ENCODE data around the gene PRKCD.

PRKCD gene

DNA sequence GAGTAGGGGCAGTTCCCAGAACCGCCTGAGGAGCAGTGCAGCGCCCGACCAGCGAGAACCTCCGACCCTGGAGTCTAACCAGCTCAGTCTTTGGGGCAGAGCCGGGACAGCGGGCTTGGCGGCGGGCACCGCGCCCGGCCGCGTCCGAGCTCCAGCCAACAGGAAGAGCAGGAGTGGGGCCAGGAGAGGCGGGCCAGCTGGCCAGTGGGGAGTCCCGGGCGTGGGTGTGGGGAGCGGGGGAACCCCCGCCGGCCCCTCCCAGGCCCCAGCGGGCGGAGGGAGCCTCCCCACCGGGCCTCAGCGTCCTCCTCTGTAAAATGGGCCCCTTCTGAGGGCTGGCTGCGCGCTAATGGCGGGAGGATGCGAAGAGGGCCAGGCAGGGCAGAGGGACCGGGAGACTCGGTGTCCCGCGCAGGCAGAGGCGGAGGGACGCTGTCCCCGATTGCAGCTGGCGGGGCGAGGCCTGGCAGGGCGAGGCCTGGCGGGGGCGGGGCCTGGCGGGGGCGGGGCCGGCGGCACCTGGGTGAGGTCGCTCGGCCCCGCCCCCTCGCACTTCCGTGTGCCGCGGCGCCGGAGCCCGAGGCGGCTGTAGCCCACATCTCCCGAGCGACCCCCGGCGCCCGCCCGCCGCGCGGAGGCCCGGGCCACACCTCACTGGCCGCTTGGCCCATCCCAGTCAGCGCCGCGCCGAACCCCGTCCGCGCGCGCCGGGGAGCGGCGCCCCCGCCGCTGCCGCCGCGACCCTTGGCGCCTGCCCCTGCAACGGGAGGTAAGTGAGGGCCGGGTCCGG is at the start of gene PRKCD:
Gene PRKCD, plus strand, starts transcription at position 550 of the 790 bp plus-strand sequence. CDS start 17,214 bp downstream, outside the sequence.
- peak within 1 kb of the TSS; percentile 90 for H3K27ac ChIP-seq (ENCODE audit: low read depth, low read length)
- peaks cover 0 to 12% (median 3%) of the 10 kb centered on the region in 5 donors for H3K36me3 ChIP-seq (ENCODE audit: control insufficient read depth in 5 of 5, insufficient read depth in 5 of 5, low read length in 5 of 5)
- H3K4me1 ChIP-seq (ENCODE audit: control insufficient read depth in 5 of 5, insufficient read depth in 5 of 5, low read length in 5 of 5): peaks cover 22 to 83% (median 74%) of the 10 kb centered on the region in 5 donors
- no peaks in the 10 kb centered on the region for H3K9me3 ChIP-seq (ENCODE audit: control insufficient read depth in 5 of 5, low read length in 5 of 5)
- peak within 1 kb of the TSS; percentile 73 to 98 (median 93) for H3K9ac ChIP-seq (ENCODE audit: low read length in 5 of 5)
- H3K4me3 ChIP-seq (ENCODE audit: low read depth in 1 of 5, low read length in 5 of 5): peak within 1 kb of the TSS; percentile 74 to 95 (median 86)
- H3K27me3 ChIP-seq (ENCODE audit: control insufficient read depth in 5 of 5, insufficient read depth in 4 of 5, low read length in 5 of 5): no peaks in the 10 kb centered on the region

- Histone ChIP-seq H3K9me3 (ENCODE audit: control insufficient read depth in 5 of 5, low read length in 5 of 5) (no peaks in the 10 kb centered on the region), H3K4me3 (ENCODE audit: low read depth in 1 of 5, low read length in 5 of 5) (no peak overlapping the region), H3K27me3 (ENCODE audit: control insufficient read depth in 5 of 5, insufficient read depth in 4 of 5, low read length in 5 of 5) (no peaks in the 10 kb centered on the region), H3K36me3 (ENCODE audit: control insufficient read depth in 5 of 5, insufficient read depth in 5 of 5, low read length in 5 of 5) (peaks cover under 1 to 34% (median 21%) of the 10 kb centered on the region in 5 donors), H3K4me1 (ENCODE audit: control insufficient read depth in 5 of 5, insufficient read depth in 5 of 5, low read length in 5 of 5) (peaks cover 0 to 18% (median 12%) of the 10 kb centered on the region in 5 donors), H3K9ac (ENCODE audit: low read length in 5 of 5) (no peak overlapping the region), H3K27ac (ENCODE audit: low read depth, low read length) (no peak overlapping the region)
Measured at GRCh38 chr3:53111822-53112221, 49.2 kb upstream of the PRKCD start.

GRCh38 chr3:53113293-53114010 is 47.6 kb upstream of the PRKCD start:
- Histone ChIP-seq H3K4me3 (ENCODE audit: low read depth in 1 of 5, low read length in 5 of 5) (no peak overlapping the region), H3K27me3 (ENCODE audit: control insufficient read depth in 5 of 5, insufficient read depth in 4 of 5, low read length in 5 of 5) (no peaks in the 10 kb centered on the region), H3K4me1 (ENCODE audit: control insufficient read depth in 5 of 5, insufficient read depth in 5 of 5, low read length in 5 of 5) (peaks cover 0 to 18% (median 12%) of the 10 kb centered on the region in 5 donors), H3K9me3 (ENCODE audit: control insufficient read depth in 5 of 5, low read length in 5 of 5) (no peaks in the 10 kb centered on the region), H3K36me3 (ENCODE audit: control insufficient read depth in 5 of 5, insufficient read depth in 5 of 5, low read length in 5 of 5) (peaks cover 3 to 45% (median 30%) of the 10 kb centered on the region in 5 donors), H3K9ac (ENCODE audit: low read length in 5 of 5) (peak overlapping the region in 2 of 5 donors; percentile 20 to 48), H3K27ac (ENCODE audit: low read depth, low read length) (peak overlapping the region; percentile 23)

DNA sequence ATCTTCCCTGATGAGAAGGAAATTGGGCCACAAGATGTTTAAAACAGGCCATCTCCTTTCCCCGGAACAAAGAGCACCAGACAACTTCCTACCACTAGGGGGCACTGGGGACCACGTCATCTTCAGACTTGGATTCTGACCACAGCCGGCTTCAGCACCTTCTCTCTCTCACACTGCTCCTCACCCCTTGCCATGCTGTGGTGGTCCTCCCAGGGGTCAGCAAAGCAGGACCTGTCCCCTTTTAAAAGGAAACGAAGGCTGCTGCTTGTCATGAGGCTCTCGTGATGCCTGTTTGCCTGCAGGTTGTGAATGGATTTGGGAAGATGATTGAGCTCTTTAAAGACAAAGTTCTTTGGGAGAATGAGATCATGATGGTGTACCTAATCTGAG is 47.0 kb upstream of the PRKCD start:
- peaks cover 3 to 45% (median 33%) of the 10 kb centered on the region in 5 donors for H3K36me3 ChIP-seq (ENCODE audit: control insufficient read depth in 5 of 5, insufficient read depth in 5 of 5, low read length in 5 of 5)
- peak overlapping the region in 1 of 5 donors; percentile 48 for H3K9ac ChIP-seq (ENCODE audit: low read length in 5 of 5)
- no peaks in the 10 kb centered on the region for H3K27me3 ChIP-seq (ENCODE audit: control insufficient read depth in 5 of 5, insufficient read depth in 4 of 5, low read length in 5 of 5)
- H3K9me3 ChIP-seq (ENCODE audit: control insufficient read depth in 5 of 5, low read length in 5 of 5): no peaks in the 10 kb centered on the region
- peaks cover 0 to 18% (median 12%) of the 10 kb centered on the region in 5 donors for H3K4me1 ChIP-seq (ENCODE audit: control insufficient read depth in 5 of 5, insufficient read depth in 5 of 5, low read length in 5 of 5)
- no peak overlapping the region for H3K27ac ChIP-seq (ENCODE audit: low read depth, low read length)
- no peak overlapping the region for H3K4me3 ChIP-seq (ENCODE audit: low read depth in 1 of 5, low read length in 5 of 5)

DNA sequence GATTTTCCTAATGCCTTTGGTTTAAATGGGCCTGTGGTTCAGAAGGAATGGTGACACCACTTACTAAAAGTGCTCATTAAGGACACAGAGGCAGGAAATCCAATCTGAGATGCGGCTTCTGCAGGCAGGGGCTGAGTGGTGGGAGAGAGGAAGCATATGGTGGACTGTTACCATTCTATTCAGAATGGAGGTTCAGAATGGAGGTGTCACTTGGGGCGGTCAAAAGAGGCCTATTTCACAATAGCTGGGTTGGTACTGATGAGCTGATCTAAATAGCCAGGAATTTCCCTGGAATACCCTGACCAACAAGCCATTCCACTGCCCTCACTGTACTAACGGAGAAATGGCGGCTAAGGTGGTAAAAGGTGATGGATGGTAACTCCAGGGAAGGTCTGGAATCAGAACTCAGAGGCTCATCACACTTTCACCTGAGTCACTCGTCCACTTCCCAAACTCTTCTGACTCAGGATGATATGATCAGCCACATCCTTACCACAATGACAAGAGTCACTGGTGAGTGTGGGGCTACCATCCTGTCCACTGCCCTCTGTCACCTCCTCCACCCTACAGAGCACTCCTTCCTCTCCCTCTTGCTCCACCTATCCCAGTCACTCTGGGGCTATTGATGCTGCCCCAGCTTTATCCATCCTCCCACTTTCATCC is 46.5 kb upstream of the PRKCD start:
- Histone ChIP-seq H3K27me3 (ENCODE audit: control insufficient read depth in 5 of 5, insufficient read depth in 4 of 5, low read length in 5 of 5) (no peaks in the 10 kb centered on the region), H3K4me3 (ENCODE audit: low read depth in 1 of 5, low read length in 5 of 5) (no peak overlapping the region), H3K9me3 (ENCODE audit: control insufficient read depth in 5 of 5, low read length in 5 of 5) (no peaks in the 10 kb centered on the region), H3K4me1 (ENCODE audit: control insufficient read depth in 5 of 5, insufficient read depth in 5 of 5, low read length in 5 of 5) (peaks cover 0 to 15% (median 8%) of the 10 kb centered on the region in 5 donors), H3K36me3 (ENCODE audit: control insufficient read depth in 5 of 5, insufficient read depth in 5 of 5, low read length in 5 of 5) (peaks cover 3 to 50% (median 38%) of the 10 kb centered on the region in 5 donors), H3K27ac (ENCODE audit: low read depth, low read length) (no peak overlapping the region), H3K9ac (ENCODE audit: low read length in 5 of 5) (no peak overlapping the region)

DNA sequence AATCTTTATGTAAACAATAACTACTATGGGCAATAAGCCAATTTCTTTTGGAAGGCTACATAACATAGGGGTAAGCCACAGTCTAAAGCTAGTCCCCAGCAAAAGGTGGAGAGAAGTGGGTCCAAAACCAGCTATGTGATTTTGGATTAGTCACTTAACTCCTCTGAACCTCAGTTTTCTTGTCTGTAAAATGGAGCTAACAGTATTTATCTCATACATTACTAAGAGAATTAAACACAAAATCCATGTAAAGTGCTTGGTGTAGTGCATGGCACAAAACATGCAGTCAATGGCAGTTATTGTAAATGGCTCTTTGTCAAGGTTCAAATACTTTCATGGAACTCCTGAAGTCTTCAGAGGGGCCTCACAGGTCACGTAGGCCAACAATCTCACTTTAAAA is 44.1 kb upstream of the PRKCD start:
- Histone ChIP-seq H3K9ac (ENCODE audit: low read length in 5 of 5) (no peak overlapping the region), H3K27me3 (ENCODE audit: control insufficient read depth in 5 of 5, insufficient read depth in 4 of 5, low read length in 5 of 5) (no peaks in the 10 kb centered on the region), H3K4me1 (ENCODE audit: control insufficient read depth in 5 of 5, insufficient read depth in 5 of 5, low read length in 5 of 5) (peaks cover 0 to 6% (median 0%) of the 10 kb centered on the region in 5 donors), H3K36me3 (ENCODE audit: control insufficient read depth in 5 of 5, insufficient read depth in 5 of 5, low read length in 5 of 5) (peaks cover 10 to 66% (median 55%) of the 10 kb centered on the region in 5 donors), H3K27ac (ENCODE audit: low read depth, low read length) (no peak overlapping the region), H3K9me3 (ENCODE audit: control insufficient read depth in 5 of 5, low read length in 5 of 5) (no peaks in the 10 kb centered on the region), H3K4me3 (ENCODE audit: low read depth in 1 of 5, low read length in 5 of 5) (no peak overlapping the region)

DNA sequence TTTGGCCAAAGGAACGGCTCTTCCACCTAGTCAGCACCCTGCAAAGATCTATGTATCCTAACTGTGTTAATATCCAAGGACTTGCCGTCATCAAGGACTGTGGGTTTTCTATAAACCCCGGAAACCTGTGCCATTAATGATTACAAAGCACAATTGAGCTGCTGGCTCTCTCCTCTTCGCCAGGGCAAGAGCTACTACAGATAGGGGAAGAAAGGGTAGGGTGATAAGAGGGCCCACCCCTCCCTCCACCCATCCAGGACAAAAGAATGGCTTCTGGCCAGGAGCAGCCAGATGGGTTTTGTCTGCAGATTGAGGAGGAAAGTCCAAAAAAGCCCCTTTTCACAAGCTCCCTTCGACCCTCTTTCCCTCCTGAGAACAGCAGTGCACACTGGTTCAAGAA is 40.7 kb upstream of the PRKCD start:
- H3K36me3 ChIP-seq (ENCODE audit: control insufficient read depth in 5 of 5, insufficient read depth in 5 of 5, low read length in 5 of 5): peaks cover 16 to 87% (median 76%) of the 10 kb centered on the region in 5 donors
- no peak overlapping the region for H3K27ac ChIP-seq (ENCODE audit: low read depth, low read length)
- H3K9me3 ChIP-seq (ENCODE audit: control insufficient read depth in 5 of 5, low read length in 5 of 5): no peaks in the 10 kb centered on the region
- peaks cover 0 to 16% (median 12%) of the 10 kb centered on the region in 5 donors for H3K4me1 ChIP-seq (ENCODE audit: control insufficient read depth in 5 of 5, insufficient read depth in 5 of 5, low read length in 5 of 5)
- no peak overlapping the region for H3K9ac ChIP-seq (ENCODE audit: low read length in 5 of 5)
- H3K27me3 ChIP-seq (ENCODE audit: control insufficient read depth in 5 of 5, insufficient read depth in 4 of 5, low read length in 5 of 5): no peaks in the 10 kb centered on the region
- H3K4me3 ChIP-seq (ENCODE audit: low read depth in 1 of 5, low read length in 5 of 5): no peak overlapping the region

GRCh38 chr3:53122255-53122932 is 38.6 kb upstream of the PRKCD start:
- peak overlapping the region; percentile 60 for H3K27ac ChIP-seq (ENCODE audit: low read depth, low read length)
- H3K36me3 ChIP-seq (ENCODE audit: control insufficient read depth in 5 of 5, insufficient read depth in 5 of 5, low read length in 5 of 5): peaks cover 19 to 88% (median 71%) of the 10 kb centered on the region in 5 donors

GRCh38 chr3:53122933-53123305 is 38.1 kb upstream of the PRKCD start:
- Histone ChIP-seq H3K27ac (ENCODE audit: low read depth, low read length) (peak overlapping the region; percentile 79), H3K9me3 (ENCODE audit: control insufficient read depth in 5 of 5, low read length in 5 of 5) (no peaks in the 10 kb centered on the region), H3K27me3 (ENCODE audit: control insufficient read depth in 5 of 5, insufficient read depth in 4 of 5, low read length in 5 of 5) (no peaks in the 10 kb centered on the region), H3K9ac (ENCODE audit: low read length in 5 of 5) (peak overlapping the region in 1 of 5 donors; percentile 2), H3K36me3 (ENCODE audit: control insufficient read depth in 5 of 5, insufficient read depth in 5 of 5, low read length in 5 of 5) (peaks cover 19 to 83% (median 68%) of the 10 kb centered on the region in 5 donors), H3K4me1 (ENCODE audit: control insufficient read depth in 5 of 5, insufficient read depth in 5 of 5, low read length in 5 of 5) (peaks cover 0 to 16% (median 12%) of the 10 kb centered on the region in 5 donors), H3K4me3 (ENCODE audit: low read depth in 1 of 5, low read length in 5 of 5) (no peak overlapping the region)

More at GRCh38 chr3:53122255-53122932, 38.6 kb upstream of the PRKCD start:
- Histone ChIP-seq H3K9me3 (ENCODE audit: control insufficient read depth in 5 of 5, low read length in 5 of 5) (no peaks in the 10 kb centered on the region), H3K9ac (ENCODE audit: low read length in 5 of 5) (no peak overlapping the region), H3K4me1 (ENCODE audit: control insufficient read depth in 5 of 5, insufficient read depth in 5 of 5, low read length in 5 of 5) (peaks cover 0 to 16% (median 12%) of the 10 kb centered on the region in 5 donors), H3K4me3 (ENCODE audit: low read depth in 1 of 5, low read length in 5 of 5) (no peak overlapping the region), H3K27me3 (ENCODE audit: control insufficient read depth in 5 of 5, insufficient read depth in 4 of 5, low read length in 5 of 5) (no peaks in the 10 kb centered on the region)
